ENCODE measurements around the gene TCAIM. TPM values are rescaled to one million over a fixed set of nuclear protein-coding genes. Genes with fewer than 3 reads are reported as not detected.

Gene TCAIM
- total and polyA plus RNA-seq, 2 donors (not counting 3 experiments of a cell fraction or from before 2014, with no cell fraction given) = 9.2 to 18.2 TPM

DNA sequence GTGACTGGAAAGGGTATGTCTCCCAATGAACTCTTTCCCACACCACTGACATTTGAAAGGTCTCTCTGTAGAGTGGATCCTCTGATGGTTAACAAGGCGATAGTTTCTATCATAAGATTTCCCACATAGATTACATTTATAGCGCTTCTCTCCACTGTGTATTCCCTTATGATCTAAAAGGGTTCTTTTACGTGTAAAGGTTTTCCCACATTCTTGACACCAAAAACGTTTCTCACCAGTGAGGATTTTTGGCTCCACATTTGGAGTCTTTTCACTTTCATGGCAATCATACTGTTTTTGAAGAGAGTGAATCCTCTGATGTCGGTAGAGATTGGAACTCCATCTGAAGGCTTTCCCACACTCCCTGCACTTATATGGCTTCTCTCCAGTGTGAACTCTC lies 108.4 kb downstream of the TCAIM start:
- H3K4me2 ChIP-seq (ENCODE audit: insufficient read depth, low read length) = no peak overlapping the region
- peaks cover 13% of the 10 kb centered on the region for H3K9me3 ChIP-seq (replicated peaks; ENCODE audit: control insufficient read depth, insufficient read depth, low read length)
- H2AFZ ChIP-seq (ENCODE audit: low read depth, low read length) = no peak overlapping the region
- H4K20me1 ChIP-seq (replicated peaks; ENCODE audit: control insufficient read depth, extremely low read depth, insufficient read depth, low read length) = no peaks in the 10 kb centered on the region
- H3K36me3 ChIP-seq (ENCODE audit: control insufficient read depth in 2 of 2, extremely low read depth in 1 of 2, insufficient read depth in 2 of 2, low read length in 2 of 2) = peaks cover 19 to 50% of the 10 kb centered on the region in 2 experiments
- DNase-seq (ENCODE audit: low read depth, low spot score) (no peak), FAIRE-seq (no peak)
- no peak for TF ChIP-seq GATA2 (IDR thresholded peaks at IDR 0.05; ENCODE audit: insufficient read depth, insufficient read length, low read depth, low read length)
- TF ChIP-seq MYC (IDR thresholded peaks at IDR 0.05; ENCODE audit: low read depth, low read length) = no peak
- TF ChIP-seq FOS (IDR thresholded peaks at IDR 0.05; ENCODE audit: borderline replicate concordance, insufficient read depth, low read length) = no peak
- no peak for TF ChIP-seq POLR2AphosphoS5 (IDR thresholded peaks at IDR 0.05; ENCODE audit: insufficient read depth, low read depth, low read length)
- no peak for TF ChIP-seq JUN (IDR thresholded peaks at IDR 0.05; ENCODE audit: borderline replicate concordance, insufficient read depth, insufficient read length, low read depth)
- TF ChIP-seq, protein P1, sequence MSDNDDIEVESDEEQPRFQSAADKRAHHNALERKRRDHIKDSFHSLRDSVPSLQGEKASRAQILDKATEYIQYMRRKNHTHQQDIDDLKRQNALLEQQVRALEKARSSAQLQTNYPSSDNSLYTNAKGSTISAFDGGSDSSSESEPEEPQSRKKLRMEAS (IDR thresholded peaks at IDR 0.05; ENCODE audit: insufficient read depth, insufficient read length) = no peak
- TF ChIP-seq, protein P2, sequence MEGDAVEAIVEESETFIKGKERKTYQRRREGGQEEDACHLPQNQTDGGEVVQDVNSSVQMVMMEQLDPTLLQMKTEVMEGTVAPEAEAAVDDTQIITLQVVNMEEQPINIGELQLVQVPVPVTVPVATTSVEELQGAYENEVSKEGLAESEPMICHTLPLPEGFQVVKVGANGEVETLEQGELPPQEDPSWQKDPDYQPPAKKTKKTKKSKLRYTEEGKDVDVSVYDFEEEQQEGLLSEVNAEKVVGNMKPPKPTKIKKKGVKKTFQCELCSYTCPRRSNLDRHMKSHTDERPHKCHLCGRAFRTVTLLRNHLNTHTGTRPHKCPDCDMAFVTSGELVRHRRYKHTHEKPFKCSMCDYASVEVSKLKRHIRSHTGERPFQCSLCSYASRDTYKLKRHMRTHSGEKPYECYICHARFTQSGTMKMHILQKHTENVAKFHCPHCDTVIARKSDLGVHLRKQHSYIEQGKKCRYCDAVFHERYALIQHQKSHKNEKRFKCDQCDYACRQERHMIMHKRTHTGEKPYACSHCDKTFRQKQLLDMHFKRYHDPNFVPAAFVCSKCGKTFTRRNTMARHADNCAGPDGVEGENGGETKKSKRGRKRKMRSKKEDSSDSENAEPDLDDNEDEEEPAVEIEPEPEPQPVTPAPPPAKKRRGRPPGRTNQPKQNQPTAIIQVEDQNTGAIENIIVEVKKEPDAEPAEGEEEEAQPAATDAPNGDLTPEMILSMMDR (IDR thresholded peaks at IDR 0.05; ENCODE audit: extremely low read depth in 1 of 2, insufficient read depth in 1 of 2, low read depth in 1 of 2, low read length in 2 of 2) = no peak
- no peak for TF ChIP-seq EZH2 (IDR thresholded peaks at IDR 0.05; ENCODE audit: borderline replicate concordance, low read depth, low read length, severe bottlenecking)
- no peak for TF ChIP-seq POLR2A (IDR thresholded peaks at IDR 0.05; ENCODE audit: low read depth, low read length)
- no peaks in the 10 kb centered on the region for H3K79me2 ChIP-seq (ENCODE audit: control insufficient read depth, insufficient read depth, low read length)
- dilution Hi-C loops (cut with MboI; ENCODE audit: extremely low pct_ligation_motif_present, low sequenced_read_pairs) = no loop called here
- H3K4me3 ChIP-seq (replicated peaks in 1 of 3; ENCODE audit: insufficient read depth in 1 of 3, low read depth in 1 of 3, low read length in 3 of 3) = no peak overlapping the region
- H3K9ac ChIP-seq (replicated peaks; ENCODE audit: extremely low read depth, insufficient read depth, low read length) = no peak overlapping the region
- no peak overlapping the region for H3K27ac ChIP-seq (ENCODE audit: insufficient read depth, low read depth, low read length)
- POLR2A ChIA-PET = no interaction called here
- H3K4me1 ChIP-seq (ENCODE audit: control insufficient read depth, extremely low read depth, insufficient read depth, low read length) = no peaks in the 10 kb centered on the region
- CTCF ChIA-PET = no interaction called here
- intact Hi-C loops (cut with micrococcal nuclease) = no loop called here
- no peaks in the 10 kb centered on the region for H3K27me3 ChIP-seq (ENCODE audit: control insufficient read depth in 2 of 2, insufficient read depth in 2 of 2, low read length in 2 of 2)
- H3K9me1 ChIP-seq (replicated peaks; ENCODE audit: control insufficient read depth, extremely low read depth, insufficient read depth, low read length) = no peaks in the 10 kb centered on the region
- BruUV-seq (replicated peaks) = no TSS peak
